NCI-H2227 (cell line): ENCODE measurements around the gene CACNA2D1.

Experiments used
- DNase-seq: peaks from one replicate; lab custom pipeline; 2025; ENCODE audit not compliant: unreplicated experiment; lab: John Stamatoyannopoulos, UW

Gene CACNA2D1

DNA sequence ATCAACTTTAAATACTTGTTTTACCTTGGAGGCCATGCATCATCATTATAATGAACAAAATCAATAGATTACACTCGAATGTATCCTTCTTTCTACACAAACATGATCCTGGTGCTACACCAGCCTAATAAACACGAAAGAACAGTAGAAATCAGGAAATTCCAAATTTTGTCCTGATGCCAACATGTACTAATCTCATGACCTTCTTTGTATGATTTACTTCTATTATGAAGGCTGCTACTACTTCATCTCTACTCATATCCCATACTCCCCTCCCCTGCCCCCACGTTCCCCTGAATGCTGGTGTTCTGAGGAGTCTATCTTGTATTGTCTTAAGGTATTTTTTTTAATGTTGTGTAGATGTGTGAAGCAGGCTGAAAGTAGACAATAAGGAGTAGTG, 315.0 kb downstream of the CACNA2D1 start:
- no peak for DNase-seq

DNA sequence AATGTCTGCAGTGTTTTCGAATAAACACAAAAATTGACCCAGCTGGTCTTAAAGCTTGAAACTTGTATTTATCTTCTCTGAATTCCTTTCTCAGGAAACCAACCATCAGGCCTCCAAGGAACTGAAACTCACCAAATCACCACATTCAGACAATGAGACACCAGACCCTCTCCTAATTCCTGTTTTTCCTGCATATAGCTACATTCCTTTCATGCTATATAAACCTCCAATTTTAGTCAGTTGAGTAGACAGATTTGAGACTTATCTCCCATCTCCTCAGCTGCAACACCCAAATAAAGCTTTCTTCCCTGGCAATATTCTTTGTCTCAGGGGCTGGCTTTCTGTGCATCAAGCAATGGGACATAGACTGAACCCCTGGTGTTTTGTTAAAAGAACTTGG, 317.0 kb downstream of the CACNA2D1 start:
- DNase-seq, result no peak

DNA sequence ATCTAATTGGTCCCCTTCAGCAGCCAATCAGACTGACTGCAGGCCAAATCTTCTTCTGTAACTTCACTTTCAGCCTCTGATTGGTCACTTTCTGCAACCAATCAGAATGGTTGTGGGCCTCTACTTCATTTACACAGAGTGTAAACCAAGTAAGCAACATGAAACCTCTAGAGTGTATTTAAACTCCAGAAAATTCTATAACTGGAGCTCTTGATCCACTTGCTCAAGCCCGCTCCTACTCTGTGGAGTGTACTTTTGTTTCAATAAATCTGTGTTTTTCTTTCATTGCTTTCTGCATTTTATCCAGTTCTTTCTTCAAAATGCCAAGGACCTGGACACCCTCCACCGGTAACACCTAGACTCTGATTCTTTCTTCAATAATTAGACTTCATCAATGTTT, 319.1 kb downstream of the CACNA2D1 start:
- no peak for DNase-seq

- no peak for DNase-seq
Observed at GRCh38 chr7:82122275-82122674, 321.3 kb downstream of the CACNA2D1 start.

DNA sequence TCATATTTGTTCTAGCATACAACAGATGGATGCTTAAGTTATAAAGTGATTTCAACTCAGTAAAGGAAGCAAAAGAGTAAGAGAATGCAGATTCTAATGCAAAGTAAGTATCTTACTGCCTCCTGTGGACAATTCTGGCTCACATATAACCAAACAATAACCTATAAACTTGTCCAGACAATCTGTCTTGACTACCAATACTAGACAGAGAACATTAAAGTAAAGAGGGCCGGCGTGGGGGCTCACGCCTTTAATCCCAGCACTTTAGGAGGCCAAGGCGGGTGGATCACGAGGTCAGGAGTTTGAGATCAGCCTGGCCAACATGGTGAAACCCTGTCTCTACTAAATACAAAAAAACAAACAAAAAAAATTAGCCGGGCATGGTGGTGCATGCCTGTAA, 329.3 kb downstream of the CACNA2D1 start:
- no peak for DNase-seq

GRCh38 chr7:82110146-82110840, 333.3 kb downstream of the CACNA2D1 start:
- DNase-seq, result peak; percentile 91

DNA sequence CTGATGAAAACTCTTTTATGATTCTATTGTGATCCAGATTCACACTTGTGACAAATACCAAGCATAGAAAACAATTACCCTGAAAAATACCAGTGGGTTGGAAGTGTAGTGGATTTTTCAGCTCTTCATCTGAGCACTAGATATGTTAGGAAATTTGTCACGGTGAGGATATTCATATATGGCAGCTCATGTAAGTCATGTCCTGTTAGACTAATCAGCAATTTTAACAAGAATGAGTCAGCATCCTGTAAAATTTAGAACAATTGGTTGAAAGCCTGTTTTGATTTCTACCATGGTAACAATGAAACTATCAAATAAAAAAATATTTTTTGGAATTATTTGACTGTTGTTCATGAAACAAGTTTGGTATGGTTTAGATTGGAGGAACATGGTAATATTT, 334.3 kb downstream of the CACNA2D1 start:
- no peak for DNase-seq

GRCh38 chr7:82106201-82106600, 337.4 kb downstream of the CACNA2D1 start:
- DNase-seq, result peak; percentile 32

DNA sequence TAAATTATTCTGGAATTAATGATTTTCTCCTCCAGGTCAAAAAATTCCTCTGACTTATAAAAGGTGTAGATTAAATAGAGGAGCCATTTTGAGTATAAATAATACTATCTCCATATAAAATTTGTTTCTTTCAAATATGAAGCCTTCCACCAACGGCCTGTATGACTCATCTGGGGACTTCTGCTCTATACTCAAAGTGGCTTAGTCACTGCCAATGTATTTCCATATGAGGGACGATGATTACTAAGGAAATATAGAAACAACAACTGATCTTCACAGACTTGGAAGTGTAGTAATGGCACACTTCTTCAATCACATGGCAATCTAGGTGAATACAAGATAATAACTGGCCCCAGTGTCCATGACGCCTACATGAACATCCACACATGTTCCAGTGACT, 338.1 kb downstream of the CACNA2D1 start:
- DNase-seq, result peak; percentile 66

DNA sequence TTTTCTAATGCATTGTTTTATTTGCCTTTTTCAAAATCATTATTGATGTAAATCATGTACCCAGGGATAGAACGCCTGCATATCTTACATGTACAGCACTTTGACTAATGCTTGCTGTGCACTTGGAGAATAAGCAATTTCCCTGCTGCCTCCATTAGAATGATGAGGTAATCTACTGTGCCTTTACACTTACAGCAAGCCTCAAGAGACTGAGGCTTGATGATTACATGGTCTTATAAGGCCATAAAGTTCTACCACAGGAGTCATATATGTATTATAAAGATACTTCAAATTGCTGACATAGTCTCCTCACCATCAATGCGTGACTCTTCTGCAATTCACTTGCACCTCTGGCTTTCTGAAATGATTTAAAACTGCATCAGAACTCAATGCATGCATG, 345.2 kb downstream of the CACNA2D1 start:
- DNase-seq, result no peak

- DNase-seq, result peak; percentile 43
Observed at GRCh38 chr7:82091126-82091684, 352.4 kb downstream of the CACNA2D1 start.

GRCh38 chr7:82087099-82087498, 356.5 kb downstream of the CACNA2D1 start:
- no peak for DNase-seq

- DNase-seq, result no peak
Observed at GRCh38 chr7:82085116-82085515, 358.5 kb downstream of the CACNA2D1 start.

DNA sequence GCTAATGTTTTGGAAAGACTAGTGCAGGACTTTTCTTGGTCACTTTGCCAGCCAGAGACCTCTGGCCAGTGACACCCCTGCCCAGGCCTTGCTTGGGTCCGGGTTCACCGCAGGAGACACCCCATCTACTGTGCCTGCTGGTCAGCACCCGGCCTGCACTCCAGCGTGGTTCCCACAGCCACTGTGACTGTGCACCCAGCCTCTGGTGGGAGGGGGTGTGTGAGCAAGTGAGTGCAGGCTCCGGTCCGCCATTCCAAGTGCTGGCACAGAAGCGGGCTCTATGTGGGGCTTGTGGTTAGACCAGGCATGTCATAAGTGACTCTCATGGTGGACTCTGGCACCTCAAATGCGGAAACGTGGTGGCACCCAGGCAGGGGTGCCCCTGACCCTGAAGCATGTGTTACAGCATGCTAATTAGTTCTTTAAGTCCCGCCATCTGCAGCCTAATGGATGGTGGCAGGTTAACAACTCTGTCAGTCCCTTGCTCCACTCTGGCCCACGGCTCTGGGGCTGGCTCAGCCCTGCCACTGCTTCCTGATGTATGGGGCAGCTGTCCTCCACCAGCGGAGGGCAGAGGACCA, 361.8 kb downstream of the CACNA2D1 start:
- DNase-seq, result no peak

- no peak for DNase-seq
Observed at GRCh38 chr7:82080254-82080927, 363.2 kb downstream of the CACNA2D1 start.

- DNase-seq, result no peak
Observed at GRCh38 chr7:82079527-82079926, 364.1 kb downstream of the CACNA2D1 start.

GRCh38 chr7:82078807-82079206, 364.8 kb downstream of the CACNA2D1 start:
- DNase-seq, result no peak

DNA sequence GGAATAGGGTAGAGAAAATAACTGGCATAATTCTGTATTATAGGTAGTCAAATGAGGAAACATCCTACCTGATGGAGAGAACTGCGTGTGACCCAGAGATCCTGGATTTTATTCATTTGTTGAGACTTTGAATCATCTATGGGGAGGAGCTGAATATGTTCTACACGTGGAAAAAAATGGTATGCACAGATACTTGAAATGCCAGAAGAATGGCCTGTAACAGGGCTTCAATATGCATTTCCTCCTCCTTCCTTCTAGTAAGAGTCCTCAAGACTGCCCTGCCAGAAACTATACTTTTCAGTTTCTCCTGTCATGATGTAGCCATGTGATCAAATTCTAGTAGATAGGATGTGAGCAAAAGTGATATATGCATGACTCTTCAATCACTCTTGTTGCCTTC, 372.1 kb downstream of the CACNA2D1 start:
- DNase-seq, result no peak

GRCh38 chr7:82067628-82068264, 375.8 kb downstream of the CACNA2D1 start:
- no peak for DNase-seq

- DNase-seq, result no peak
Observed at GRCh38 chr7:82057476-82057875, 386.1 kb downstream of the CACNA2D1 start.

- no peak for DNase-seq
Observed at GRCh38 chr7:82056282-82056681, 387.3 kb downstream of the CACNA2D1 start.

DNA sequence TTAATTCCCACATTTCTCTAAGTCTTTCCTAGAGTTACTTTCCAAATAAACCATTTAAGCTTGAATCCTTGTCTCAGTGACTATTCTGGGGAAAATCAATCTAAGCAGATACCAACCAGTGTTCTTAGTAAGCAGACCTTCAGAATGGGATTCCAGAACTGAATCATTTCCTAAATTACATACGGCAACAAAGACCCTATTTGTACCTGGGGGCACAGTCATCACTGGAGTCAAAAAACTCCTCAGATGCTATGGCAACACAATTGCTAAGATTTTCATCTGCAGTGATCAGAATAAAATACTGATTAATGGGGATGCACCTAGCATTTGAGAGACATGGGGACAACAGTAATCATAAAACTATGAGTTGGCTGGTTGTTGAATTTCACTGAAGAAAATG, 389.0 kb downstream of the CACNA2D1 start:
- DNase-seq, result no peak
